Measurements from ENCODE around the gene PCAT6. TPM values are rescaled to one million over a fixed set of nuclear protein-coding genes. Genes with fewer than 3 reads are reported as not detected.

Gene PCAT6
- polyA plus RNA-seq, 3 donors = 1.3 to 1.8 (median 1.8) TPM

DNA sequence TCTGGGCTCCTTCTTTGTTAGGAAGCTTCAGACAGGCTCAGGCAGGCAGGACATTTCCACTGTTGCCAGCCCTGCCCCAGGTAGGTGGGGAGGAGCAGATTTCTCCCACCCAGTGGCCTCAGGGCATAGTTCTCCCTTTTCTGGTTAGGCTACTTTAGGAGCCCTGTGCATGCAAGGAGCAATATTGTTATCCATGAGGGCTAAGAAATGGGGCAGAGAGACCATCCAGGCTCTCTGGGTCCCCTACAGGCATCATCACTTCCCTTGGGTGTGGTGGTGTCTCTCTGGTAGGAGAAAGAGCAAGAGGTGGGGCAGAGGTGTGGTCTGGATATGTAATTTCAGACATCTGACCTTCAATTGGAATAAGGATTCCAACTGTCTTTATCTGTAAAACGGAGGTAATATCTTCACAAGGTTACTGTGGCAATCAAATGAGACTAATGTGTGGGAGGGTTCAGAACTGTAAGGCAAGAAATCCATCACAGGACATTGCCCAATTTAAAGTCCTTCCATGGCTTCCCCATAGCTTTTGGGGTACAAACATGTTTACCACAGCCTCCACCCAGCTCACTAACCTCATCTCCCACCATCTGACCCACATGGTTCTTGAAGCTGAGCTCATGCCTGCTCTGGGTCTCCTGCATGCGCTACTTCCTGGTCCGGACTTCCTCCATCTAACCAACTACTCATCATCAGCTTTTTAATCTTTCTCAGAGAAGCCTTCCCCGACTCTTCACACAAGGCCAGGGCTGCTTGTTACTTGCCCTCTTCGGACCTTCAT, 26.1 kb downstream of the PCAT6 start:
- H3K27ac ChIP-seq (ENCODE audit: low read depth, low read length) = no peak overlapping the region
- 45 to 68% (median 61%) methylated on average over 5 of the region's 5 CpGs for WGBS, 3 donors

DNA sequence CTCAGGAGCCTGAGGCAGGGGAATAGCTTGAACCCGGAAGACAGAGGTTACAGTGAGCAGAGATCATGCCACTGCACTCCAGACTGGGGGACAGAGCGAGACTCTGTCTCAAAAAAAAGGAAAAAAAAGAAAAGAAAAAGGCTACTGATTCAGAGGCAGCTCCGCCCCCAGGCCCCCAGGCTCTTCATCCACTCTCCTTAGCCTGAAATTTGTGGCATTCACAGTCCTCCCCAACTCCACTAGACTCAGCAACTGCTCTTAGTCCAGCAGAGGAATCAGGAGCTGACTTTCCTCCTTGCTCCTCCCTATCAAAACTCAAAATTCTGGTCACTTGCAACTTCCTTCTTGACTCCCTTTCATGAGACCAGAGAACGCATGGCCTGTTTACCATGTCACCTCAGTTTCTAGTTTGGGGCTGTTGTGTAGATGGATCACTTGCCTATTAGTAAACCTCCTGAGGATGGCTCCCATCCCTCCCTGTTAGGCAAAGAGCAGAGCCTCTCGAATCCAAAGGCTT, 27.1 kb downstream of the PCAT6 start:
- WGBS, 3 donors = 83 to 87% (median 84%) methylated on average over 4 to 5 of the region's 5 CpGs
- no peak overlapping the region for H3K27ac ChIP-seq (ENCODE audit: low read depth, low read length)

GRCh38 chr1:202843081-202843480, 32.3 kb downstream of the PCAT6 start:
- H3K27ac ChIP-seq (ENCODE audit: low read depth, low read length) = no peak overlapping the region
- WGBS, 3 donors = 79 to 85% (median 79%) methylated on average over 11 of the region's 11 CpGs

- 90 to 95% (median 91%) methylated on average over 5 of the region's 5 CpGs for WGBS, 3 donors
- no peak overlapping the region for H3K27ac ChIP-seq (ENCODE audit: low read depth, low read length)
Observed at GRCh38 chr1:202844259-202844658, 33.5 kb downstream of the PCAT6 start.

DNA sequence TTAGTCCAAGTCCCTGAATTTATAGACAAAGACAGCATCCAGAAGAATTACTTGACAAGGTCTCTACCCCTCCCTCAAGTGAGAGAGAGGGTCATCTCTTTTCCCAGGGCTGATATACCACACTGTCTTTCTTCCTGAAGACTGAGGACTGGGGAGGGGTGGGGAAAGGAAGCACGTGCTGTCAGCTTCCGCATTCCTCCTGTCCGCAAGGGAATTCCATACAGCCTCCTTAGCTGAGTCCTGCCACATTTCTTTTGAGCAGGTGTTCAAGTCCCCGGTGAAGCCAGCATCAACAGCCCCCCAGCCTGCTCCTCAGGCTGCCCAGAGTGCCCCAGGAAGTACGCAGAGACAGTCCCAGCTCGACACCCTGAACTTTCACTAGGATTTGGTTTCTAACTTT, 34.2 kb downstream of the PCAT6 start:
- H3K27ac ChIP-seq (ENCODE audit: low read depth, low read length) = no peak overlapping the region
- WGBS, 3 donors = 55 to 73% (median 59%) methylated on average over 6 of the region's 6 CpGs

DNA sequence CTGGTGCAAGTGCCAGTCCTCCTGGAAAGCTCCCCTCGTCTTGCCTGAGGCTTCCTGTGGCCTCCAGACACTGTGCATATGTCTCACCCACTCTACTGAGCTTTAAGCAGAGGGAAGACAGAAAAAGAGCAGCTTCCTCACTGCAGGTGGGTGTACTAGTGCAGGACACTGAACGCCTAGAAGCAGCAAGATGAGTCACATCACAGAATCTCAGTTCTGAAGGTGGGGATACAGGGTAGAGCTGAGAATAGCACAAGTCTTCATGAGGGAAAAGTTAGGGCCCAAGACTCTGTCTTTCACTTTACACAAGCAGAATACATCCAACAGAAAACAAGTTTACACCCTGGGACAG, 37.4 kb downstream of the PCAT6 start:
- 46 to 67% (median 61%) methylated on average over 2 of the region's 2 CpGs for WGBS, 3 donors
- H3K27ac ChIP-seq (ENCODE audit: low read depth, low read length) = no peak overlapping the region

DNA sequence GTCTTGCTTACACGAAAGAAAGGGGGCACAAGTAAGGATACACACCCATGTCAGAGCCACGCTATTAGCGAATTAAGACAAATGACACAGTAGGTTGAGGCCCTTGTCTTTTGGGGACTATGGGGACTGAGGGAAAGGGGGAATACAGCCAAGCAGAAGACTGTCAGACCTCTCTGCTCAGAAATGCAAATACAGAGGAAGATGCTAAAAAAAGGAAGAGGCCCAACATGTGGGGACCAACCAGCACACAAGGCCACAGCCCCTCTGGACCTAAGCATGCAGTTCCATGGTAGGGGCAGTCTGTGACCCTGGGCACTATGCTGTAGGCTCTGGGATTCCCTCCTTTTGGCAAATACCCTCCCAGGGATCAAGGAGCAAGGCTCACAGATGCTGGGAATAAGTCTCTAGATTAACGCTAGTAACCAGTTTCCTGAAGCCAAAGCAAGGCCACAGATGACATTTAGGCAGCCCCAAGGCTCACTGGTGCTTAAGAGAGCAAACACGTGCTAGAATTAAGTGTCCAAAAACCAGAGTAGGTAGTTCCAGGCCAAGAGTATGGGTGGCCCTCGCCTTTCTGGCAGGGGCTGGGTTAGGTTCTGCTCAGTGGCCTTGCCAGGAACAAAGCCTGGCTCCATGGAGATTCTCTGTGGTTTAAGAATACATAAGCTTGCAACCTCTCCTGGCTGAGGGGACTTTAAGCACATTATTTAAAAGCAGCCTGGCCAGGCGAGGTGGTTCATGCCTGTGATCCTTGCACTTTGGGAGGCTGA, 40.0 kb downstream of the PCAT6 start:
- WGBS, 3 donors = 82 to 87% (median 83%) methylated on average over 7 of the region's 7 CpGs
- no peak overlapping the region for H3K27ac ChIP-seq (ENCODE audit: low read depth, low read length)

GRCh38 chr1:202852163-202852904, 41.6 kb downstream of the PCAT6 start:
- no peak overlapping the region for H3K27ac ChIP-seq (ENCODE audit: low read depth, low read length)
- WGBS, 3 donors = 66 to 70% (median 67%) methylated on average over 15 of the region's 15 CpGs

- 92 to 96% (median 93%) methylated on average over 8 of the region's 8 CpGs for WGBS, 3 donors
- no peak overlapping the region for H3K27ac ChIP-seq (ENCODE audit: low read depth, low read length)
Observed at GRCh38 chr1:202854787-202855186, 44.0 kb downstream of the PCAT6 start.

DNA sequence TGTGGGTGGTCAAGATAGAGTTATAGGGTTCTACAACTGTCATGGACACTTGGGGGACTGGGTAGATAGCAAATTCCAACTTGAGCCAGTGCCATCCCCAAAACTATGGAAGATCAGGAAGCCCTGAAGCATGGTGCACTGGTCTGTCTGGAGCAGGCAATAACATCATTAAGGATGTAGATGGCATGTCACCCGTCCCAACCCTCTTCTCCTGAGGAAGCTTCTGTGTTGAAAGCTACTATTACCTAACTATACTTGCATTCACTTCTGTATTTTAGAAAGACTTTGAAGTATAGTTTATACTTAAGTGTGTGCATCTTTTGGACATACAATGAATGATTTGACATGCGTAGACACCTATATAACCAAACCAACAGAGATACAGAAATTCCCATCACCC, 45.3 kb downstream of the PCAT6 start:
- no peak overlapping the region for H3K27ac ChIP-seq (ENCODE audit: low read depth, low read length)
- 64 to 94% (median 74%) methylated on average over 2 of the region's 2 CpGs for WGBS, 3 donors

- WGBS, 3 donors = 61 to 67% (median 65%) methylated on average over 4 of the region's 4 CpGs
- no peak overlapping the region for H3K27ac ChIP-seq (ENCODE audit: low read depth, low read length)
Observed at GRCh38 chr1:202857136-202857610, 46.4 kb downstream of the PCAT6 start.

DNA sequence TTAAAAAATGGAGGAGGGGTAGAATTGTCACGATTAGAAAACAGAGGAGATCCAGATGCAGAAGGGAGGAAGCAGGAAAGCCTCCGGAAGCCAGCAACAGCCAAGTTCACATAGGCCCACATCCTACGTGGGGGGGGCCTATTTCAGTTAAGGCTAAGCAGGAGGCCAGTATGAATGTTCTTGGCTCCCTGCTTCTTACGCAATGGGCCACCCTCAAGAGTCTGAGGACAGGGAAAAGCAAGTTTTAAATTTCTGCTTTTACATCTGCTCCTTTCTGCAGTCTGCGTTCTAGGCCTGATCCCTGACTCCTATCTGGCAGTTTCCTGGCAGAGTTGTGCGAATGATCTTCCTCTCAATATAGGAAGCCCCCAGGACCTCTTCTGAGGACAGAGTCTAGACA, 47.6 kb downstream of the PCAT6 start:
- 13 to 78% (median 15%) methylated on average over 6 of the region's 6 CpGs for WGBS, 3 donors
- no peak overlapping the region for H3K27ac ChIP-seq (ENCODE audit: low read depth, low read length)

DNA sequence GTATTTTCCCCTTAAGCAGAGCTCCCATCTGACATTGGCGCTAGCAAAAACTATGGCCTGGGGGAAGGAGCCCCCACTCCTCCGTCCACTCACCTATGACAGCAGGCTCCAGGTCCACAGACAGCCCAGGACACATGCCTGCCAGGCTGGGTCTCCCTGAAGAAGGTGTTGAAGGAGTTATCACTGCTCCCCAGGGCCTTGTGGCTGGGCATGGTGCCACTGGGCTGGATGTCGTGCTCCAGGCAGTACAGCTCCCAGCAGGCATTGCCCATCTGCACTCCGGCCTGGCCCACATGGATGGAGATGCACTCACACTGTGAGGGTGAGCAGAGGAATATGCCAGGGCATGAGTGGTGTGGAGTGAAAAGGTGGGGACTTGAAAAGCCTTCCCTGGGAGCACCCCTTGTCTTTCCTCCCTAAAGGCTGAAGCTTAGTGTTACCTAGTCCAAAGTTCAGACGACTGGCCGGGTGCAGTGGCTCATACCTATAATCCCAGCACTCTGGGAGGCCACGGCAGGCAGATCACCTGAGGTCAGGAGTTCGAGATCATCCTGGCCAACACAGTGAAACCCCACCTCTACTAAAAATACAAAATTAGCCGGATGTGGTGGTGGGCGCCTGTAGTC, 48.1 kb downstream of the PCAT6 start:
- 77 to 81% (median 80%) methylated on average over 10 of the region's 10 CpGs for WGBS, 3 donors
- no peak overlapping the region for H3K27ac ChIP-seq (ENCODE audit: low read depth, low read length)

DNA sequence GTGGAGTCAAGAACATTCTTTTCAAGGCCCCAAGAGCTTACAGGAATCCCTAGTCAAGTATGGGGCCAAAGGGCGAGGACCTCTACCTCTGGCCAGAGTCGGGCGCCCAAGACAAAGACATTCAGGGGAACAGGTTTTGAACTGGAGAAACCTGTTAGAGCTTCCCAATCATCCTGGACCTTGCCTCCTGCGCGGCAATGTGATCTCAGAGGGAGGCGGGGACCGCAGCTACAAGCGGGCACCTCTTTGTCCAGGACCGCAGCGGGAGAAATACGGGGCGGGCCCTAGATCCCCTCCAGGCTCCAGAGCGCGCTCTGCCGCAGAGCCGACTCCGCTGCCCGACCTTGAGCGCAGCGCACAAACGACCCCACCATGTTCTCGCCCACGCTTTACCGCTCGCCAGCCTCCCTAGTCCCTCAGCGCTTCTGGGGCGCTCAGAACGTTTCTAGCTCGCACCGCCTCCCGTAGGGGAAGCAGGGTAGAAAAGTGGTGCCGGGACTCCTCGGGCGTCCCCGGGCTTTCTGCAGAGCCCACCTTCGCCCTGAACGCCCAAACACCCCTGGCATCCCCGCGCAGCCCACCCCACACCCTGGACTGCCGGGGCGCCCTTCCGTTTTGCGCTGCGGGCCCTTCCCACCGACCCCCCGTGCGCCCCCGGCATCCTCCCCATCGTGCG, 50.1 kb downstream of the PCAT6 start:
- no peak overlapping the region for H3K27ac ChIP-seq (ENCODE audit: low read depth, low read length)
- 2 to 4% (median 3%) methylated on average over 49 to 50 of the region's 50 CpGs for WGBS, 3 donors

Data from adipose tissue (tissue), 3 donors.